A549 (cell line): ENCODE results near the gene RPS17. TPM values are rescaled to one million over a fixed set of nuclear protein-coding genes. Genes with fewer than 3 reads are reported as not detected.
A peak's percentile ranks its signal among the peaks of the same experiment; 100 is the strongest.

Experiments used
- ATAC-seq, 2 experiments: fragments of 200-7000 bp in 1 of 2; fragments of >200 bp in 1 of 2; cut with Nextera tagmentation in 1 of 2; cut with Tn5 transposase in 1 of 2; 3 replicates each; pipeline versions ENCODE4 v1.8.0 to v1.9.1; 2018 to 2020; ENCODE audit warnings: mild to moderate bottlenecking in 1 of 2, moderate library complexity in 1 of 2
- CTCF ChIA-PET: fragments of 300-600 bp; sonication (Branson Sonifier 250); formaldehyde crosslinking; extraction: SDS; loops from one replicate; lab custom pipeline; 2021; ENCODE audit warnings: antibody characterized with exemption, inconsistent platforms; lab: Yijun Ruan, JAX
- POLR2A ChIA-PET: fragments of 350-600 bp; formaldehyde crosslinking; extraction: SDS; loops from one replicate; lab custom pipeline; 2021; ENCODE audit warnings: antibody characterized with exemption, inconsistent platforms; lab: Yijun Ruan, JAX
- DNase-seq, 2 experiments: peaks; one replicate each; pipeline versions ENCODE4 v3.0.0 to v3.0.0-alpha.2; 2011 to 2016; ENCODE audit warnings: low read depth in 1 of 2, low spot score in 1 of 2
- FAIRE-seq: peaks from 2 replicates; lab custom pipeline; 2011; peaks lifted over from hg19 to GRCh38; lab: Jason Lieb, UNC
- H3K27ac ChIP-seq, 2 experiments: fragments of >200 bp; sonication (Bioruptor Twin); formaldehyde crosslinking; 3 replicates each; pipeline ENCODE4 v1.5.1; 2016 to 2017
- H3K4me1 ChIP-seq: fragments of >200 bp; sonication (Bioruptor Twin); formaldehyde crosslinking; 3 replicates; pipeline ENCODE4 v1.6.1; 2016
- H3K4me2 ChIP-seq: fragments of >200 bp; sonication (Bioruptor Twin); formaldehyde crosslinking; 3 replicates; pipeline ENCODE4 v1.6.1; 2016
- H3K4me3 ChIP-seq: fragments of >200 bp; sonication (Bioruptor Twin); formaldehyde crosslinking; 3 replicates; pipeline ENCODE4 v1.5.1; 2016
- H3K9me3 ChIP-seq: fragments of >200 bp; sonication (Bioruptor Twin); formaldehyde crosslinking; 3 replicates; pipeline ENCODE4 v1.6.1; 2016
- BHLHE40 ChIP-seq: IDR thresholded peaks from 2 replicates; pipeline ENCODE4 v1.6.1; 2012; ENCODE audit warnings: low read depth, low read length, inconsistent platforms
- CHD2 ChIP-seq: fragments of 150-350 bp; IDR thresholded peaks from 2 replicates; pipeline ENCODE4 v1.6.1; 2014; ENCODE audit warnings: low read length; ENCODE audit not compliant: partially characterized antibody
- EHMT2 ChIP-seq: fragments of 200-600 bp; sonication (generic); IDR thresholded peaks from 2 replicates; pipeline ENCODE4 v1.6.1; 2016; ENCODE audit warnings: antibody characterized with exemption, low read depth, mild to moderate bottlenecking, moderate library complexity
- ESRRA ChIP-seq: fragments of 150-350 bp; IDR thresholded peaks from 2 replicates; pipeline ENCODE4 v1.6.1; 2014; ENCODE audit warnings: mild to moderate bottlenecking, low read length, borderline replicate concordance
- FOSB ChIP-seq: fragments of 250-450 bp; sonication (Bioruptor Pico); IDR thresholded peaks from 2 replicates; pipeline ENCODE4 v1.5.0; 2020; ENCODE audit warnings: mild to moderate bottlenecking, moderate library complexity
- GATA3 ChIP-seq: IDR thresholded peaks from 2 replicates; pipeline ENCODE4 v1.6.1; 2012; ENCODE audit warnings: borderline replicate concordance
- HEYL ChIP-seq: fragments of 250-450 bp; sonication (Bioruptor Pico); IDR thresholded peaks from 2 replicates; pipeline ENCODE4 v1.8.0; 2021; ENCODE audit warnings: mild to moderate bottlenecking, moderate library complexity
- HMGXB4 ChIP-seq: fragments of 250-450 bp; sonication (Bioruptor Pico); IDR thresholded peaks from 2 replicates; pipeline ENCODE4 v1.5.0; 2021; ENCODE audit warnings: mild to moderate bottlenecking, moderate library complexity, borderline replicate concordance
- HOXB13 ChIP-seq: fragments of 250-450 bp; sonication (Bioruptor Pico); IDR thresholded peaks from 2 replicates; pipeline ENCODE4 v1.5.0; 2020; ENCODE audit warnings: low read depth, mild to moderate bottlenecking, moderate library complexity
- JUN ChIP-seq, 2 experiments: fragments of >200 bp; sonication (Bioruptor Twin); formaldehyde crosslinking; IDR thresholded peaks; 2 replicates in 1 of 2; 3 replicates in 1 of 2; pipeline ENCODE4 v1.6.1; 2016 to 2017
- MAFK ChIP-seq: fragments of 450-650 bp; IDR thresholded peaks from 2 replicates; pipeline ENCODE4 v1.6.1; 2014; ENCODE audit not compliant: partially characterized antibody
- MAZ ChIP-seq: fragments of 150-350 bp; IDR thresholded peaks from 2 replicates; pipeline ENCODE4 v1.6.1; 2014; ENCODE audit warnings: antibody characterized with exemption, low read depth, low read length, borderline replicate concordance
- NFE2L2 ChIP-seq: fragments of 150-350 bp; conservative IDR thresholded peaks from 2 replicates; pipeline ENCODE4 v1.6.1; 2014; ENCODE audit warnings: low read length
- PBX3 ChIP-seq: IDR thresholded peaks from 2 replicates; pipeline ENCODE4 v1.6.1; 2012
- POLR2A ChIP-seq: IDR thresholded peaks from 2 replicates; pipeline ENCODE4 v1.6.1; 2012; ENCODE audit warnings: mild to moderate bottlenecking, low read length
- POLR2AphosphoS2 ChIP-seq: conservative IDR thresholded peaks from 2 replicates; pipeline ENCODE4 v1.6.1; 2012; ENCODE audit warnings: low read length, improper control_type of control experiment, inconsistent platforms
- RAD21 ChIP-seq, 2 experiments: fragments of >200 bp in 1 of 2; sonication (Bioruptor Twin) in 1 of 2; formaldehyde crosslinking in 1 of 2; IDR thresholded peaks in 1 of 2; conservative IDR thresholded peaks in 1 of 2; 2 replicates in 1 of 2; 3 replicates in 1 of 2; pipeline ENCODE4 v1.6.1; 2012 to 2018; ENCODE audit warnings: inconsistent platforms in 1 of 2
- RARB ChIP-seq: fragments of 250-450 bp; sonication (Bioruptor Pico); IDR thresholded peaks from 2 replicates; pipeline ENCODE4 v1.8.0; 2021; ENCODE audit warnings: mild to moderate bottlenecking, moderate library complexity
- TFCP2L1 ChIP-seq: fragments of 250-450 bp; sonication (Bioruptor Pico); IDR thresholded peaks from 2 replicates; pipeline ENCODE4 v1.5.0; 2021; ENCODE audit warnings: mild to moderate bottlenecking
- ZSCAN20 ChIP-seq: fragments of 250-450 bp; sonication (Bioruptor Pico); IDR thresholded peaks from 2 replicates; pipeline ENCODE4 v1.8.0; 2022; ENCODE audit warnings: mild to moderate bottlenecking, moderate library complexity
- WGBS: methylation state at CpG from one replicate; pipeline ENCODE4 v1.1.6; 2017; ENCODE audit errors: missing lambda C conversion rate; 5-methylcytosine and 5-hydroxymethylcytosine counted together
- polyA plus RNA-seq, 4 experiments: library from polyadenylated mRNA; depleted of rRNA in 3 of 4; stranded (reverse); fragments of >200 nt; fragmentation: RNase III in 1 of 4; extraction: RNeasy Plus Mini Kit Qiagen cat#74134 plus additional on column Dnase treatment in 1 of 4; gene quantifications; 2 replicates in 3 of 4; 3 replicates in 1 of 4; pipeline ENCODE4 v1.2.3, GENCODE V29; 2011 to 2017
- TF ChIP-seq, protein P1 (sequence below): fragments of 450-650 bp; IDR thresholded peaks from 2 replicates; pipeline ENCODE4 v1.6.1; 2014; ENCODE audit warnings: antibody characterized with exemption
- TF ChIP-seq, protein P2 (sequence below): fragments of >200 bp; sonication (Bioruptor Twin); formaldehyde crosslinking; IDR thresholded peaks from 3 replicates; pipeline ENCODE4 v1.6.1; 2016
- TF ChIP-seq, protein P3 (sequence below): IDR thresholded peaks from 2 replicates; pipeline ENCODE4 v1.6.1; 2012; ENCODE audit warnings: low read depth, borderline replicate concordance
- TF ChIP-seq, protein P4 (sequence below): IDR thresholded peaks from 2 replicates; pipeline ENCODE4 v1.6.1; 2012

Gene RPS17
- polyA plus RNA-seq, 2 of the 4 experiments (the other 2 are of a cell fraction): 6,127 to 8,061 TPM

GRCh38 chr15:82543160-82543559 lies 2.9 kb upstream of the RPS17 start:
- CTCF ChIA-PET: interaction anchor here (0.7 to 8.3 kb wide), 6 partner anchors 13 to 457 kb away, joined by 3 to 108 read pairs (median 4); no protein-coding TSS in a partner anchor
- ATAC-seq (no peak), FAIRE-seq (no peak), DNase-seq (no peak)
- Histone ChIP-seq H3K9me3 (no peaks in the 10 kb centered on the region), H3K27ac (no peak overlapping the region), H3K4me3 (no peak overlapping the region), H3K4me2 (no peak overlapping the region), H3K4me1 (peaks cover 11% of the 10 kb centered on the region)
- TF ChIP-seq HEYL (CRISPR knock-in tag): no peak
- no peak for TF ChIP-seq HOXB13
- TF ChIP-seq EHMT2: no peak
- TF ChIP-seq RAD21 (conservative IDR thresholded peaks at IDR 0.05 in 1 of 2, IDR thresholded peaks at IDR 0.05 in 1 of 2): no peak
- no peak for TF ChIP-seq CHD2
- TF ChIP-seq PBX3: no peak
- TF ChIP-seq, protein P1, sequence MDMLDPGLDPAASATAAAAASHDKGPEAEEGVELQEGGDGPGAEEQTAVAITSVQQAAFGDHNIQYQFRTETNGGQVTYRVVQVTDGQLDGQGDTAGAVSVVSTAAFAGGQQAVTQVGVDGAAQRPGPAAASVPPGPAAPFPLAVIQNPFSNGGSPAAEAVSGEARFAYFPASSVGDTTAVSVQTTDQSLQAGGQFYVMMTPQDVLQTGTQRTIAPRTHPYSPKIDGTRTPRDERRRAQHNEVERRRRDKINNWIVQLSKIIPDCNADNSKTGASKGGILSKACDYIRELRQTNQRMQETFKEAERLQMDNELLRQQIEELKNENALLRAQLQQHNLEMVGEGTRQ: no peak
- no peak for TF ChIP-seq MAZ
- TF ChIP-seq GATA3: no peak
- TF ChIP-seq NFE2L2: no peak
- TF ChIP-seq MAFK: no peak
- TF ChIP-seq RARB (CRISPR knock-in tag): no peak
- no peak for TF ChIP-seq POLR2A
- 76% methylated on average over 2 of the region's 2 CpGs for WGBS
- POLR2A ChIA-PET: interaction anchor here (0.7 to 0.9 kb wide), 3 partner anchors 22 to 105 kb away, joined by 4 to 7 read pairs (median 5); no protein-coding TSS in a partner anchor

DNA sequence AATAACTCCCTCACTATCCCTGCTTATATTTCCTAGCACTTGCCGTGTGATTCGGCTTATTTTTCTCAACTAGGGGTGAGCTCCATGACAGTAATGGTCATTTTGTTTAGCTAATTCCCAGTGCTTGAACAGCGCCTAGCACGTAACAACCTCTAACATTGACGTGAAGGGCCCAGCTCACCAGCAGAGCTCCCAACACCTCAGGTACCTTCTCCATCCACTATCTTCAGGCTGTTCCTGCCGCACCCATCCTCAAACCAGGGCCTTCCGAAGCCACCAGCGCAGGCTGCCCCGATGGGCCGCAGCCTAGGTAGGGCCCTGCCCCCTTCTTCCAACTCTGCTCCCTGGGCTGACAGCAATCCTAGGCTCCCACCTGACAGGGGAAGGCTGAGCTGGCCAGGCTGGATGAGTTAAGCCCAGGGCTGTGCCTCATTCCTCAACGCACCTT lies 751 bp upstream of the RPS17 start:
- ChIA-PET CTCF (interaction anchor here (0.7 to 8.3 kb wide), 16 partner anchors 8 to 1356 kb away, joined by 3 to 108 read pairs (median 6); partner anchors contain the start of gene C15orf40), POLR2A (interaction anchor here (0.6 to 2.8 kb wide), 30 partner anchors 8 to 782 kb away, joined by 3 to 52 read pairs (median 3); partner anchors contain the start of genes C15orf40, CPEB1, EFL1 and RAMAC)
- DNase-seq: peak in 1 of 2 experiments; percentile 57
- no peak for FAIRE-seq
- H3K4me1 ChIP-seq: peaks cover 28% of the 10 kb centered on the region
- peak overlapping the region; percentile 79 for H3K4me3 ChIP-seq
- TF ChIP-seq POLR2AphosphoS2 (no peak), JUN (IDR thresholded peaks at IDR 0.05) (no peak), ESRRA (no peak), BHLHE40 (no peak), TFCP2L1 (CRISPR knock-in tag) (no peak), NFE2L2 (no peak), HMGXB4 (CRISPR knock-in tag) (no peak), HOXB13 (no peak), FOSB (CRISPR knock-in tag) (no peak), ZSCAN20 (CRISPR knock-in tag) (no peak)
- TF ChIP-seq, protein P2, sequence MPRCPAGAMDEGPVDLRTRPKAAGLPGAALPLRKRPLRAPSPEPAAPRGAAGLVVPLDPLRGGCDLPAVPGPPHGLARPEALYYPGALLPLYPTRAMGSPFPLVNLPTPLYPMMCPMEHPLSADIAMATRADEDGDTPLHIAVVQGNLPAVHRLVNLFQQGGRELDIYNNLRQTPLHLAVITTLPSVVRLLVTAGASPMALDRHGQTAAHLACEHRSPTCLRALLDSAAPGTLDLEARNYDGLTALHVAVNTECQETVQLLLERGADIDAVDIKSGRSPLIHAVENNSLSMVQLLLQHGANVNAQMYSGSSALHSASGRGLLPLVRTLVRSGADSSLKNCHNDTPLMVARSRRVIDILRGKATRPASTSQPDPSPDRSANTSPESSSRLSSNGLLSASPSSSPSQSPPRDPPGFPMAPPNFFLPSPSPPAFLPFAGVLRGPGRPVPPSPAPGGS: no peak
- TF ChIP-seq, protein P3, sequence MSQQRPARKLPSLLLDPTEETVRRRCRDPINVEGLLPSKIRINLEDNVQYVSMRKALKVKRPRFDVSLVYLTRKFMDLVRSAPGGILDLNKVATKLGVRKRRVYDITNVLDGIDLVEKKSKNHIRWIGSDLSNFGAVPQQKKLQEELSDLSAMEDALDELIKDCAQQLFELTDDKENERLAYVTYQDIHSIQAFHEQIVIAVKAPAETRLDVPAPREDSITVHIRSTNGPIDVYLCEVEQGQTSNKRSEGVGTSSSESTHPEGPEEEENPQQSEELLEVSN: no peak
- TF ChIP-seq, protein P4, sequence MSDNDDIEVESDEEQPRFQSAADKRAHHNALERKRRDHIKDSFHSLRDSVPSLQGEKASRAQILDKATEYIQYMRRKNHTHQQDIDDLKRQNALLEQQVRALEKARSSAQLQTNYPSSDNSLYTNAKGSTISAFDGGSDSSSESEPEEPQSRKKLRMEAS: no peak
- 13% methylated on average over 11 of the region's 11 CpGs for WGBS
- H3K4me2 ChIP-seq: peak overlapping the region; percentile 89
- H3K27ac ChIP-seq: peak overlapping the region; percentile 89 to 94
- H3K9me3 ChIP-seq: no peaks in the 10 kb centered on the region
- peak; percentile 27 to 31 for ATAC-seq
